IMR-90 (cell line): ENCODE results near the gene HERC4. TPM values are rescaled to one million over a fixed set of nuclear protein-coding genes. Genes with fewer than 3 reads are reported as not detected.

Experiments
- ATAC-seq: fragments of 200-7000 bp; cut with Tn5 transposase; 2 replicates; pipeline ENCODE4 v1.9.1; 2020; ENCODE audit warnings: low read depth, mild to moderate bottlenecking, moderate library complexity
- BruUV-seq: library from RNA; stranded (reverse); fragments of 400-500 nt; replicated peaks from 2 replicates; lab custom pipeline; 2021; lab: Mats Ljungman, UMichigan
- CTCF ChIA-PET: fragments of 300-600 bp; formaldehyde crosslinking; extraction: SDS; loops from one replicate; lab custom pipeline; 2021; ENCODE audit warnings: antibody characterized with exemption; lab: Yijun Ruan, JAX
- POLR2A ChIA-PET: fragments of 300-600 bp; sonication (Branson Sonifier 250); formaldehyde crosslinking; loops from one replicate; lab custom pipeline; 2022; ENCODE audit warnings: antibody characterized with exemption; ENCODE audit not compliant: unreplicated experiment; lab: Charles Lee
- DNase-seq: peaks from one replicate; pipeline ENCODE4 v3.0.0; 2013
- H2AFZ ChIP-seq: replicated peaks from 2 replicates; pipeline ENCODE3; 2013; ENCODE audit warnings: low read length, mild to moderate bottlenecking; ENCODE audit not compliant: poor library complexity
- H2AK5ac ChIP-seq: 2 replicates; pipeline ENCODE4 v1.6.1; 2013; ENCODE audit warnings: low read depth, low read length, inconsistent platforms
- H2AK9ac ChIP-seq: replicated peaks from 2 replicates; pipeline ENCODE3; 2013; ENCODE audit warnings: mild to moderate bottlenecking, low read depth, low read length, moderate library complexity; ENCODE audit not compliant: poor library complexity
- H2BK120ac ChIP-seq: 2 replicates; pipeline ENCODE4 v1.6.1; 2013; ENCODE audit warnings: low read depth, low read length, inconsistent platforms
- H2BK15ac ChIP-seq: 3 replicates; pipeline ENCODE4 v1.6.1; 2013; ENCODE audit warnings: low read depth, low read length, inconsistent platforms
- H2BK20ac ChIP-seq: 2 replicates; pipeline ENCODE4 v1.6.1; 2013; ENCODE audit warnings: low read depth, mild to moderate bottlenecking, inconsistent platforms, low read length, moderate library complexity
- H2BK5ac ChIP-seq: 2 replicates; pipeline ENCODE4 v1.6.1; 2013; ENCODE audit warnings: mild to moderate bottlenecking, low read depth, low read length, inconsistent platforms; ENCODE audit not compliant: poor library complexity, severe bottlenecking
- H3K14ac ChIP-seq: replicated peaks from 2 replicates; pipeline ENCODE4 v1.6.1; 2013; ENCODE audit warnings: low read depth, low read length, inconsistent platforms
- H3K18ac ChIP-seq: 2 replicates; pipeline ENCODE4 v1.6.1; 2013; ENCODE audit warnings: low read depth, low read length, control low read depth
- H3K23ac ChIP-seq: 2 replicates; pipeline ENCODE4 v1.6.1; 2013; ENCODE audit warnings: low read depth, low read length, inconsistent platforms
- H3K27ac ChIP-seq: 2 replicates; pipeline ENCODE4 v1.5.1; 2013; ENCODE audit warnings: mild to moderate bottlenecking, control low read depth, low read length; ENCODE audit not compliant: insufficient read depth
- H3K27me3 ChIP-seq: 2 replicates; pipeline ENCODE4 v1.6.1; 2013; ENCODE audit warnings: low read length; ENCODE audit not compliant: control insufficient read depth, insufficient read depth
- H3K36me3 ChIP-seq: 2 replicates; pipeline ENCODE4 v1.6.1; 2013; ENCODE audit warnings: low read length, mixed read lengths; ENCODE audit not compliant: control insufficient read depth, insufficient read depth
- H3K4ac ChIP-seq: 2 replicates; pipeline ENCODE4 v1.6.1; 2013; ENCODE audit warnings: low read depth, low read length, inconsistent platforms
- H3K4me1 ChIP-seq: 2 replicates; pipeline ENCODE4 v1.6.1; 2013; ENCODE audit warnings: low read length, mixed read lengths; ENCODE audit not compliant: control insufficient read depth, insufficient read depth
- H3K4me2 ChIP-seq: 2 replicates; pipeline ENCODE4 v1.6.1; 2013; ENCODE audit warnings: low read depth, mild to moderate bottlenecking, control low read depth, low read length, moderate library complexity
- H3K4me3 ChIP-seq: 2 replicates; pipeline ENCODE4 v1.5.1; 2013; ENCODE audit warnings: low read depth, mild to moderate bottlenecking, control low read depth, low read length, moderate library complexity; ENCODE audit not compliant: insufficient read depth
- H3K56ac ChIP-seq: 2 replicates; pipeline ENCODE4 v1.6.1; 2013; ENCODE audit warnings: low read length, inconsistent platforms; ENCODE audit not compliant: insufficient read depth; ENCODE audit errors: extremely low read depth
- H3K79me1 ChIP-seq, 2 experiments: 2 replicates each; pipeline ENCODE4 v1.6.1; 2013; ENCODE audit warnings: low read length in 2 of 2, inconsistent platforms in 1 of 2, low read depth in 1 of 2
- H3K9ac ChIP-seq: 2 replicates; pipeline ENCODE4 v1.6.1; 2013; ENCODE audit warnings: low read depth, low read length, control low read depth
- H3K9me1 ChIP-seq: 2 replicates; pipeline ENCODE4 v1.6.1; 2013; ENCODE audit warnings: low read length, inconsistent platforms; ENCODE audit not compliant: insufficient read depth
- H3K9me3 ChIP-seq: 2 replicates; pipeline ENCODE4 v1.6.1; 2013; ENCODE audit warnings: low read length; ENCODE audit not compliant: control insufficient read depth, insufficient read depth
- H4K20me1 ChIP-seq: 2 replicates; pipeline ENCODE4 v1.6.1; 2013; ENCODE audit warnings: low read length, inconsistent platforms; ENCODE audit not compliant: insufficient read depth
- H4K5ac ChIP-seq: 2 replicates; pipeline ENCODE4 v1.6.1; 2013; ENCODE audit warnings: mild to moderate bottlenecking, low read depth, low read length, control low read depth
- H4K8ac ChIP-seq, 2 experiments: 2 replicates each; pipeline ENCODE4 v1.6.1; 2013; ENCODE audit warnings: low read depth in 2 of 2, low read length in 2 of 2, control low read depth in 1 of 2, inconsistent platforms in 1 of 2
- H4K91ac ChIP-seq: 2 replicates; pipeline ENCODE4 v1.6.1; 2013; ENCODE audit warnings: low read depth, low read length, inconsistent platforms; ENCODE audit not compliant: insufficient read depth
- CTCF ChIP-seq: conservative IDR thresholded peaks from 2 replicates; pipeline ENCODE4 v1.5.1; 2012; ENCODE audit warnings: mild to moderate bottlenecking, low read depth, low read length, improper control_type of control experiment
- FOS ChIP-seq: fragments of 150-350 bp; IDR thresholded peaks from 2 replicates; pipeline ENCODE4 v1.6.1; 2016; ENCODE audit warnings: low read depth, low read length
- MXI1 ChIP-seq: IDR thresholded peaks from 2 replicates; pipeline ENCODE4 v1.6.1; 2012; ENCODE audit warnings: low read depth, mild to moderate bottlenecking, low read length, moderate library complexity, borderline replicate concordance
- NFE2L2 ChIP-seq: fragments of 150-350 bp; IDR thresholded peaks from 2 replicates; pipeline ENCODE4 v1.6.1; 2016; ENCODE audit warnings: low read depth, mild to moderate bottlenecking, low read length
- POLR2A ChIP-seq: IDR thresholded peaks from 2 replicates; pipeline ENCODE4 v1.6.1; 2012; ENCODE audit warnings: mild to moderate bottlenecking, low read depth, low read length
- RCOR1 ChIP-seq: IDR thresholded peaks from 2 replicates; pipeline ENCODE4 v1.6.1; 2012; ENCODE audit warnings: mild to moderate bottlenecking, low read length, improper control_type of control experiment; ENCODE audit not compliant: insufficient replicate concordance
- SMC3 ChIP-seq: fragments of 150-350 bp; IDR thresholded peaks from 2 replicates; pipeline ENCODE4 v1.6.1; 2016; ENCODE audit warnings: low read depth, mild to moderate bottlenecking, antibody characterized with exemption, low read length, moderate library complexity
- USF2 ChIP-seq: fragments of 150-350 bp; IDR thresholded peaks from 2 replicates; pipeline ENCODE4 v1.6.1; 2017; ENCODE audit warnings: mild to moderate bottlenecking, antibody characterized with exemption, low read length, low read depth
- WGBS, 2 experiments: methylation state at CpG; one replicate each; pipeline versions ENCODE4 v1.1.5 to v1.1.7; 2013; ENCODE audit warnings: missing lambda C conversion rate in 2 of 2; ENCODE audit not compliant: insufficient read length in 1 of 2; ENCODE audit errors: extremely low coverage in 2 of 2; 5-methylcytosine and 5-hydroxymethylcytosine counted together
- dilution Hi-C: fragments of 300-500 bp; cut with HindIII; formaldehyde crosslinking; loops from one replicate; pipeline ENCODE4 v1.14.3; 2018; ENCODE audit warnings: low sequenced_read_pairs; ENCODE audit not compliant: unreplicated experiment
- in situ Hi-C: fragments of 300-500 bp; cut with MboI; formaldehyde crosslinking; loops from 3 replicates; pipeline ENCODE4 v1.14.3; 2019; ENCODE audit warnings: low sequenced_read_pairs, inconsistent platforms, mixed read lengths
- intact Hi-C: fragments of 100-400 bp; cut with micrococcal nuclease; formaldehyde crosslinking; loops from 2 replicates; pipeline ENCODE4 v1.10.0; 2022
- polyA plus RNA-seq, 3 experiments: library from polyadenylated mRNA; depleted of rRNA; stranded (reverse); fragments of >200 nt; gene quantifications; 2 replicates each; pipeline ENCODE4 v1.2.3, GENCODE V29; 2012; ENCODE audit warnings: low replicate concordance in 1 of 3
- total RNA-seq: library from RNA; depleted of rRNA; stranded (reverse); fragments of >200 nt; gene quantifications from 2 replicates; pipeline ENCODE4 v1.2.3, GENCODE V29; 2012

Gene HERC4
- total and polyA plus RNA-seq, 2 of the 4 experiments (the other 2 are of a cell fraction): 66.6 to 92.8 TPM

GRCh38 chr10:68108653-68109052, 33.6 kb upstream of the HERC4 start:
- peak overlapping the region; percentile 70 for H2BK5ac ChIP-seq
- in situ Hi-C loops: no loop called here
- TF ChIP-seq SMC3: no peak
- no peak for TF ChIP-seq FOS
- TF ChIP-seq MXI1: no peak
- TF ChIP-seq USF2: no peak
- no peak for TF ChIP-seq POLR2A
- no peak for TF ChIP-seq NFE2L2
- TF ChIP-seq RCOR1: no peak
- no peak for TF ChIP-seq CTCF
- H3K4me2 ChIP-seq: no peak overlapping the region
- H4K91ac ChIP-seq: peak overlapping the region; percentile 45; the same call in 1 of the 2 replicates
- no peak overlapping the region for H3K23ac ChIP-seq
- H3K4me1 ChIP-seq: peaks cover 12% of the 10 kb centered on the region
- no peak overlapping the region; the same call in 1 of the 2 replicates for H3K14ac ChIP-seq
- H3K79me1 ChIP-seq: peaks cover 4 to 19% of the 10 kb centered on the region in 2 experiments; a peak in 3 of 4 replicates
- H2AK5ac ChIP-seq: peak overlapping the region; percentile 83; the same call in 1 of the 2 replicates
- no CpG with 5 or more reads among the region's 11 CpGs for WGBS, 2 experiments
- DNase-seq (no peak), ATAC-seq (no peak)
- ChIA-PET CTCF (no interaction called here), POLR2A (interaction anchor here (1.0 kb wide), 1 partner anchor 12 kb away, joined by 3 read pairs; no protein-coding TSS in a partner anchor)
- no peaks in the 10 kb centered on the region for H3K9me3 ChIP-seq
- H2BK120ac ChIP-seq: peak overlapping the region; percentile 17
- dilution Hi-C loops: no loop called here
- no peak overlapping the region for H2AFZ ChIP-seq
- H3K4me3 ChIP-seq: no peak overlapping the region
- peak overlapping the region; percentile 44 for H3K4ac ChIP-seq
- H4K5ac ChIP-seq: peak overlapping the region; percentile 60; the same call in 1 of the 2 replicates
- peak overlapping the region; percentile 98; the same call in 2 of the 3 replicates for H2BK15ac ChIP-seq
- no peaks in the 10 kb centered on the region for H4K20me1 ChIP-seq
- no peaks in the 10 kb centered on the region for H3K27me3 ChIP-seq
- peak overlapping the region; percentile 43 to 50; a peak in 3 of 4 replicates for H4K8ac ChIP-seq
- no peak overlapping the region; the same call in 1 of the 2 replicates for H3K56ac ChIP-seq
- intact Hi-C loops: no loop called here
- H3K36me3 ChIP-seq: no peaks in the 10 kb centered on the region
- H3K9me1 ChIP-seq: peaks cover 3% of the 10 kb centered on the region; the same call in 1 of the 2 replicates
- H2BK20ac ChIP-seq: peak overlapping the region; percentile 33; the same call in 1 of the 2 replicates
- no peak overlapping the region for H2AK9ac ChIP-seq
- no TSS peak for BruUV-seq
- peak overlapping the region; percentile 11; the same call in 1 of the 2 replicates for H3K18ac ChIP-seq
- peak overlapping the region; percentile 23 for H3K27ac ChIP-seq
- no peak overlapping the region for H3K9ac ChIP-seq
